ENCODE data around the gene DENND1B. TPM values are rescaled to one million over a fixed set of nuclear protein-coding genes. Genes with fewer than 3 reads are reported as not detected.

Gene DENND1B
- total and polyA plus RNA-seq, 12 donors: 1.7 to 14.3 (median 6.5) TPM

- no peak for DNase-seq
- no peak overlapping the region for H3K4me3 ChIP-seq
- WGBS, 4 donors: 94 to 95% (median 94%) methylated on average over 1 of the region's 1 CpG
- no peaks in the 10 kb centered on the region for H3K27me3 ChIP-seq
- no peak overlapping the region for H3K27ac ChIP-seq
- no peaks in the 10 kb centered on the region for H3K9me3 ChIP-seq (replicated peaks in 1 of 3)
- H3K36me3 ChIP-seq (replicated peaks in 1 of 2): no peaks in the 10 kb centered on the region
- H3K4me1 ChIP-seq (replicated peaks in 1 of 2): no peaks in the 10 kb centered on the region
- TF ChIP-seq POLR2A (IDR thresholded peaks at IDR 0.05): no peak
- TF ChIP-seq CTCF (IDR thresholded peaks at IDR 0.05): no peak
- intact Hi-C loops (cut with DNase I): no loop called here
These were observed 171.0 kb downstream of the DENND1B start for GRCh38 chr1:197604302-197604701.

- no peaks in the 10 kb centered on the region for H3K36me3 ChIP-seq (replicated peaks in 1 of 2)
- H3K4me1 ChIP-seq (replicated peaks in 1 of 2): no peaks in the 10 kb centered on the region
- 88 to 96% (median 93%) methylated on average over 3 of the region's 3 CpGs for WGBS, 4 donors
- H3K27ac ChIP-seq: no peak overlapping the region
- no peak for DNase-seq
- no peak for TF ChIP-seq CTCF (IDR thresholded peaks at IDR 0.05)
- no peak for TF ChIP-seq POLR2A (IDR thresholded peaks at IDR 0.05)
- H3K9me3 ChIP-seq (replicated peaks in 1 of 3): no peaks in the 10 kb centered on the region
- H3K27me3 ChIP-seq: no peaks in the 10 kb centered on the region
- intact Hi-C loops (cut with DNase I): no loop called here
- no peak overlapping the region for H3K4me3 ChIP-seq
These were observed 174.5 kb downstream of the DENND1B start for GRCh38 chr1:197600751-197601150.

- Histone ChIP-seq H3K4me3 (no peak overlapping the region), H3K9me3 (replicated peaks in 1 of 3) (no peaks in the 10 kb centered on the region), H3K4me1 (replicated peaks in 1 of 2) (no peaks in the 10 kb centered on the region), H3K36me3 (replicated peaks in 1 of 2) (no peaks in the 10 kb centered on the region), H3K27ac (no peak overlapping the region), H3K27me3 (no peaks in the 10 kb centered on the region)
- TF ChIP-seq CTCF (IDR thresholded peaks at IDR 0.05) (no peak), POLR2A (IDR thresholded peaks at IDR 0.05) (no peak)
- DNase-seq: no peak
- intact Hi-C loops (cut with DNase I): no loop called here
- 90 to 97% (median 93%) methylated on average over 3 of the region's 3 CpGs for WGBS, 4 donors
These were observed 175.5 kb downstream of the DENND1B start for GRCh38 chr1:197599789-197600188.

- no peak overlapping the region for H3K27ac ChIP-seq
- no peak overlapping the region for H3K4me3 ChIP-seq
- H3K4me1 ChIP-seq (replicated peaks in 1 of 2): peaks cover 0 to 3% of the 10 kb centered on the region in 2 donors
- intact Hi-C loops (cut with DNase I): no loop called here
- TF ChIP-seq CTCF (IDR thresholded peaks at IDR 0.05) (no peak), POLR2A (IDR thresholded peaks at IDR 0.05) (no peak)
- H3K27me3 ChIP-seq: no peaks in the 10 kb centered on the region
- no peak for DNase-seq
- no peaks in the 10 kb centered on the region for H3K36me3 ChIP-seq (replicated peaks in 1 of 2)
- H3K9me3 ChIP-seq (replicated peaks in 1 of 3): no peaks in the 10 kb centered on the region
- WGBS, 4 donors: 72 to 95% (median 86%) methylated on average over 1 of the region's 1 CpG
These were observed 176.3 kb downstream of the DENND1B start for GRCh38 chr1:197598935-197599334.
